GM12878 (cell line): ENCODE data around the gene NEK11. TPM values are rescaled to one million over a fixed set of nuclear protein-coding genes. Genes with fewer than 3 reads are reported as not detected.

Experiments used
- ATAC-seq: fragments of 200-7000 bp; cut with Tn5 transposase; 3 replicates; pipeline ENCODE4 v1.9.1; 2020; ENCODE audit warnings: mild to moderate bottlenecking, moderate library complexity
- BruUV-seq: library from RNA; stranded (reverse); fragments of 400-500 nt; replicated peaks from 2 replicates; lab custom pipeline; 2021; lab: Mats Ljungman, UMichigan
- CTCF ChIA-PET: fragments of 300-600 bp; sonication (Branson Sonifier 250); formaldehyde crosslinking; extraction: SDS; loops from one replicate; lab custom pipeline; 2021; ENCODE audit warnings: inconsistent platforms; lab: Yijun Ruan, JAX
- POLR2A ChIA-PET: fragments of 350-600 bp; formaldehyde crosslinking; extraction: SDS; loops from one replicate; lab custom pipeline; 2021; ENCODE audit warnings: inconsistent platforms; lab: Charles Lee
- RAD21 ChIA-PET: fragments of 300-600 bp; sonication (Branson Sonifier 250); formaldehyde crosslinking; loops from one replicate; lab custom pipeline; 2023; ENCODE audit warnings: antibody characterized with exemption; ENCODE audit not compliant: unreplicated experiment; lab: Charles Lee
- SMC1A ChIA-PET: fragments of 300-600 bp; sonication (Branson Sonifier 250); formaldehyde crosslinking; loops from one replicate; lab custom pipeline; 2023; ENCODE audit not compliant: unreplicated experiment, uncharacterized antibody; lab: Charles Lee
- DNase-seq: peaks from one replicate; pipeline ENCODE4 v3.0.0-alpha.2; 2011; ENCODE audit warnings: low read depth, low spot score
- FAIRE-seq: peaks from 3 replicates; lab custom pipeline; 2011; peaks lifted over from hg19 to GRCh38; lab: Jason Lieb, UNC
- H2AFZ ChIP-seq: 2 replicates; pipeline ENCODE4 v1.6.0; 2011; ENCODE audit warnings: low read depth, low read length, control low read depth; ENCODE audit not compliant: control insufficient read depth
- H3K27ac ChIP-seq: 2 replicates; pipeline ENCODE4 v1.5.1; 2011; ENCODE audit warnings: control low read depth; ENCODE audit not compliant: control insufficient read depth, insufficient read depth
- H3K27me3 ChIP-seq, 2 experiments: replicated peaks in 1 of 2; 2 replicates each; pipeline versions ENCODE4 v1.6.0 to v1.6.1; 2011; ENCODE audit warnings: low read length in 1 of 2; ENCODE audit not compliant: control insufficient read depth in 2 of 2, insufficient read depth in 2 of 2
- H3K36me3 ChIP-seq, 2 experiments: 2 replicates each; pipeline ENCODE4 v1.5.1; 2011; ENCODE audit warnings: low read length in 1 of 2; ENCODE audit not compliant: control insufficient read depth in 2 of 2, insufficient read depth in 2 of 2
- H3K4me1 ChIP-seq: 2 replicates; pipeline ENCODE4 v1.6.1; 2011; ENCODE audit warnings: mild to moderate bottlenecking, low read length, moderate library complexity, mixed read lengths; ENCODE audit not compliant: control insufficient read depth, insufficient read depth
- H3K4me2 ChIP-seq: 2 replicates; pipeline ENCODE4 v1.6.0; 2011; ENCODE audit warnings: control low read depth; ENCODE audit not compliant: control insufficient read depth, insufficient read depth
- H3K4me3 ChIP-seq: fragments of 200-600 bp; sonication (generic); 2 replicates; pipeline ENCODE4 v1.5.1; 2016
- H3K79me2 ChIP-seq: 2 replicates; pipeline ENCODE4 v1.6.0; 2011; ENCODE audit warnings: low read length; ENCODE audit not compliant: control insufficient read depth, insufficient read depth
- H3K9ac ChIP-seq: 2 replicates; pipeline ENCODE4 v1.8.0; 2011; ENCODE audit warnings: low read length, control low read depth, mixed read lengths; ENCODE audit not compliant: control insufficient read depth, insufficient read depth
- H3K9me3 ChIP-seq: replicated peaks from 3 replicates; pipeline ENCODE4 v1.5.1; 2011; ENCODE audit warnings: mild to moderate bottlenecking, low read length; ENCODE audit not compliant: control insufficient read depth, insufficient read depth
- H4K20me1 ChIP-seq: 2 replicates; pipeline ENCODE4 v1.6.0; 2011; ENCODE audit not compliant: control insufficient read depth, insufficient read depth
- CHD2 ChIP-seq: IDR thresholded peaks from 2 replicates; pipeline ENCODE4 v1.6.1; 2011; ENCODE audit warnings: low read depth, low read length, improper control_type of control experiment, borderline replicate concordance
- FOS ChIP-seq: IDR thresholded peaks from 3 replicates; pipeline ENCODE4 v1.6.1; 2011; ENCODE audit warnings: borderline replicate concordance; ENCODE audit not compliant: insufficient read length; ENCODE audit errors: extremely low read depth
- POLR2AphosphoS2 ChIP-seq: IDR thresholded peaks from 2 replicates; pipeline ENCODE4 v1.6.1; 2011; ENCODE audit warnings: low read depth, mild to moderate bottlenecking, low read length, improper control_type of control experiment, moderate library complexity
- RFX5 ChIP-seq: IDR thresholded peaks from 2 replicates; pipeline ENCODE4 v1.6.1; 2011; ENCODE audit warnings: low read depth, low read length, improper control_type of control experiment
- SIX5 ChIP-seq: IDR thresholded peaks from 2 replicates; pipeline ENCODE4 v1.6.1; 2011; ENCODE audit warnings: mild to moderate bottlenecking, low read depth, low read length, moderate library complexity; ENCODE audit not compliant: severe bottlenecking
- TCF12 ChIP-seq: IDR thresholded peaks from 2 replicates; pipeline ENCODE4 v1.6.1; 2011; ENCODE audit warnings: low read depth, mild to moderate bottlenecking, low read length
- ZSCAN29 ChIP-seq: fragments of 450-650 bp; IDR thresholded peaks from 2 replicates; pipeline ENCODE4 v1.6.1; 2017; ENCODE audit warnings: mild to moderate bottlenecking, moderate library complexity
- WGBS: methylation state at CpG from one replicate; pipeline ENCODE4 v1.1.6; 2016; ENCODE audit warnings: low lambda C conversion rate; ENCODE audit not compliant: insufficient replicate concordance, insufficient coverage; ENCODE audit errors: missing lambda C conversion rate; 5-methylcytosine and 5-hydroxymethylcytosine counted together
- in situ Hi-C: fragments of 300-500 bp; cut with MboI; formaldehyde crosslinking; loops from 9 replicates; pipeline ENCODE4 v1.14.3; 2018; ENCODE audit warnings: mixed read lengths
- intact Hi-C: fragments of 100-400 bp; cut with micrococcal nuclease; formaldehyde crosslinking; loops from one replicate; pipeline ENCODE4 v1.14.2; 2022; ENCODE audit not compliant: unreplicated experiment
- polyA plus RNA-seq, 11 experiments: library from polyadenylated mRNA; depleted of rRNA in 4 of 11; unstranded in 6 of 11; stranded (reverse) in 5 of 11; fragments of >200 nt; fragmentation: Nextera tagmentation in 4 of 11; fragmentation: Illumina TruSeq in 1 of 11; extraction: Ambion mirVana in 4 of 11; extraction: Trizol in 1 of 11; gene quantifications; 1 replicate in 1 of 11; 2 replicates in 10 of 11; pipeline versions ENCODE4 v1.2.1 to v1.2.3, GENCODE V29; 2011 to 2016; ENCODE audit warnings: inconsistent platforms in 2 of 11, missing spikeins in 2 of 11, low read depth in 1 of 11
- total RNA-seq, 4 experiments: library from RNA; depleted of rRNA in 3 of 4; stranded (reverse); fragments of >200 nt in 3 of 4; fragmentation: Illumina TruSeq in 1 of 4; extraction: Trizol in 1 of 4; gene quantifications; 2 replicates each; pipeline versions ENCODE4 v1.2.1 to v1.2.3, GENCODE V29; 2013 to 2021
- TF ChIP-seq, protein P1 (sequence below): IDR thresholded peaks from 2 replicates; pipeline ENCODE4 v1.6.1; 2012; ENCODE audit warnings: low read depth, low read length, improper control_type of control experiment
- TF ChIP-seq, protein P2 (sequence below): fragments of 450-650 bp; formaldehyde crosslinking; IDR thresholded peaks from 2 replicates; pipeline ENCODE4 v1.5.0; 2022; ENCODE audit warnings: mild to moderate bottlenecking, missing genetic modification characterization
- TF ChIP-seq, protein P3 (sequence below): fragments of 150-350 bp; IDR thresholded peaks from 2 replicates; pipeline ENCODE4 v1.6.1; 2014; ENCODE audit warnings: mild to moderate bottlenecking, low read depth, low read length
- TF ChIP-seq, protein P4 (sequence below): fragments of 450-650 bp; IDR thresholded peaks from 2 replicates; pipeline ENCODE4 v1.6.1; 2014; ENCODE audit warnings: mild to moderate bottlenecking

Gene NEK11
- total and polyA plus RNA-seq, 10 of the 15 experiments (the other 5 are each of a cell fraction or from before 2014, with no cell fraction given), result 0.05 to 0.94 (median 0.36) TPM; not detected in 1

DNA sequence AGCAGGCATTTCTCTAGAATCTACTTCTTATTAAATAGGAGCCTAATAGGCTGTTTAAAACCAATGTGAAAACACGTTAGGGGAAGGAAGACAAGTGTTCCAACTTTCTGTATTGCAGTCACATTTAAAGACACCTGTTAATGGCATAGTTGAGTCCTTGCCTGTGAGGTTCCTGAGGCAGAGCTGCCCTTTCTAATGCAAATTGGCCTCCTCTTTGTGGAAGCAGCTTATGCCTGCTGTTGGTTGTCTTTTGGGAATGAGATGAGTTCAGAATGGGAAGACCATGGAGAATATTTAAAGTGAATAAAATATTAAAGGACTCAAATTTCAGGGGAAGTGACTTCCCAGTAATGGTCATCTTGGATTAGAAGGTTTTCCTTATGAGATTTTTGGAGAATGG lies 51.2 kb downstream of the NEK11 start:
- ATAC-seq, result no peak
- FAIRE-seq, result no peak
- no peak overlapping the region for H3K9ac ChIP-seq
- no peaks in the 10 kb centered on the region for H4K20me1 ChIP-seq
- BruUV-seq, result no TSS peak
- WGBS, result 0% methylated on average over 1 of the region's 1 CpG
- no peak overlapping the region for H3K4me3 ChIP-seq
- no peaks in the 10 kb centered on the region for H3K27me3 ChIP-seq
- DNase-seq, result no peak
- intact Hi-C loops (no loop called here), in situ Hi-C loops (no loop called here)
- H3K4me1 ChIP-seq, result no peaks in the 10 kb centered on the region; the same call in 1 of the 2 replicates
- ChIA-PET RAD21 (no interaction called here), SMC1A (interaction anchor here (2.2 kb wide), 1 partner anchor 10 kb away, joined by 7 read pairs; no protein-coding TSS in a partner anchor), POLR2A (no interaction called here), CTCF (interaction anchor here (1.7 kb wide), 1 partner anchor 45 kb away, joined by 3 read pairs; no protein-coding TSS in a partner anchor)
- no peaks in the 10 kb centered on the region for H3K36me3 ChIP-seq
- no peaks in the 10 kb centered on the region for H3K79me2 ChIP-seq
- H3K27ac ChIP-seq, result no peak overlapping the region
- H3K9me3 ChIP-seq, result no peaks in the 10 kb centered on the region
- H3K4me2 ChIP-seq, result no peak overlapping the region
- no peak for TF ChIP-seq ZSCAN29
- no peak for TF ChIP-seq CHD2
- no peak for TF ChIP-seq FOS
- no peak for TF ChIP-seq TCF12
- no peak for TF ChIP-seq POLR2AphosphoS2
- TF ChIP-seq RFX5, result no peak
- TF ChIP-seq, protein P1, sequence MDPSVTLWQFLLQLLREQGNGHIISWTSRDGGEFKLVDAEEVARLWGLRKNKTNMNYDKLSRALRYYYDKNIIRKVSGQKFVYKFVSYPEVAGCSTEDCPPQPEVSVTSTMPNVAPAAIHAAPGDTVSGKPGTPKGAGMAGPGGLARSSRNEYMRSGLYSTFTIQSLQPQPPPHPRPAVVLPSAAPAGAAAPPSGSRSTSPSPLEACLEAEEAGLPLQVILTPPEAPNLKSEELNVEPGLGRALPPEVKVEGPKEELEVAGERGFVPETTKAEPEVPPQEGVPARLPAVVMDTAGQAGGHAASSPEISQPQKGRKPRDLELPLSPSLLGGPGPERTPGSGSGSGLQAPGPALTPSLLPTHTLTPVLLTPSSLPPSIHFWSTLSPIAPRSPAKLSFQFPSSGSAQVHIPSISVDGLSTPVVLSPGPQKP, result no peak
- TF ChIP-seq, protein P2, sequence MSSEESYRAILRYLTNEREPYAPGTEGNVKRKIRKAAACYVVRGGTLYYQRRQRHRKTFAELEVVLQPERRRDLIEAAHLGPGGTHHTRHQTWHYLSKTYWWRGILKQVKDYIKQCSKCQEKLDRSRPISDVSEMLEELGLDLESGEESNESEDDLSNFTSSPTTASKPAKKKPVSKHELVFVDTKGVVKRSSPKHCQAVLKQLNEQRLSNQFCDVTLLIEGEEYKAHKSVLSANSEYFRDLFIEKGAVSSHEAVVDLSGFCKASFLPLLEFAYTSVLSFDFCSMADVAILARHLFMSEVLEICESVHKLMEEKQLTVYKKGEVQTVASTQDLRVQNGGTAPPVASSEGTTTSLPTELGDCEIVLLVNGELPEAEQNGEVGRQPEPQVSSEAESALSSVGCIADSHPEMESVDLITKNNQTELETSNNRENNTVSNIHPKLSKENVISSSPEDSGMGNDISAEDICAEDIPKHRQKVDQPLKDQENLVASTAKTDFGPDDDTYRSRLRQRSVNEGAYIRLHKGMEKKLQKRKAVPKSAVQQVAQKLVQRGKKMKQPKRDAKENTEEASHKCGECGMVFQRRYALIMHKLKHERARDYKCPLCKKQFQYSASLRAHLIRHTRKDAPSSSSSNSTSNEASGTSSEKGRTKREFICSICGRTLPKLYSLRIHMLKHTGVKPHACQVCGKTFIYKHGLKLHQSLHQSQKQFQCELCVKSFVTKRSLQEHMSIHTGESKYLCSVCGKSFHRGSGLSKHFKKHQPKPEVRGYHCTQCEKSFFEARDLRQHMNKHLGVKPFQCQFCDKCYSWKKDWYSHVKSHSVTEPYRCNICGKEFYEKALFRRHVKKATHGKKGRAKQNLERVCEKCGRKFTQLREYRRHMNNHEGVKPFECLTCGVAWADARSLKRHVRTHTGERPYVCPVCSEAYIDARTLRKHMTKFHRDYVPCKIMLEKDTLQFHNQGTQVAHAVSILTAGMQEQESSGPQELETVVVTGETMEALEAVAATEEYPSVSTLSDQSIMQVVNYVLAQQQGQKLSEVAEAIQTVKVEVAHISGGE (CRISPR knock-in tag), result no peak
- TF ChIP-seq, protein P3, sequence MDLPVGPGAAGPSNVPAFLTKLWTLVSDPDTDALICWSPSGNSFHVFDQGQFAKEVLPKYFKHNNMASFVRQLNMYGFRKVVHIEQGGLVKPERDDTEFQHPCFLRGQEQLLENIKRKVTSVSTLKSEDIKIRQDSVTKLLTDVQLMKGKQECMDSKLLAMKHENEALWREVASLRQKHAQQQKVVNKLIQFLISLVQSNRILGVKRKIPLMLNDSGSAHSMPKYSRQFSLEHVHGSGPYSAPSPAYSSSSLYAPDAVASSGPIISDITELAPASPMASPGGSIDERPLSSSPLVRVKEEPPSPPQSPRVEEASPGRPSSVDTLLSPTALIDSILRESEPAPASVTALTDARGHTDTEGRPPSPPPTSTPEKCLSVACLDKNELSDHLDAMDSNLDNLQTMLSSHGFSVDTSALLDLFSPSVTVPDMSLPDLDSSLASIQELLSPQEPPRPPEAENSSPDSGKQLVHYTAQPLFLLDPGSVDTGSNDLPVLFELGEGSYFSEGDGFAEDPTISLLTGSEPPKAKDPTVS, result no peak
- TF ChIP-seq SIX5, result no peak
- TF ChIP-seq, protein P4, sequence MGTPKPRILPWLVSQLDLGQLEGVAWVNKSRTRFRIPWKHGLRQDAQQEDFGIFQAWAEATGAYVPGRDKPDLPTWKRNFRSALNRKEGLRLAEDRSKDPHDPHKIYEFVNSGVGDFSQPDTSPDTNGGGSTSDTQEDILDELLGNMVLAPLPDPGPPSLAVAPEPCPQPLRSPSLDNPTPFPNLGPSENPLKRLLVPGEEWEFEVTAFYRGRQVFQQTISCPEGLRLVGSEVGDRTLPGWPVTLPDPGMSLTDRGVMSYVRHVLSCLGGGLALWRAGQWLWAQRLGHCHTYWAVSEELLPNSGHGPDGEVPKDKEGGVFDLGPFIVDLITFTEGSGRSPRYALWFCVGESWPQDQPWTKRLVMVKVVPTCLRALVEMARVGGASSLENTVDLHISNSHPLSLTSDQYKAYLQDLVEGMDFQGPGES, result no peak
- no peak overlapping the region for H2AFZ ChIP-seq
